HG02571 (cell line): ENCODE results near the gene EXOC3.
"Not testable (repeated sequence)": the region's sequence is repeated elsewhere in the genome, so short reads cannot be mapped to it uniquely, and the experiment has no call there.

Experiments used
- ATAC-seq: cut with Tn5 transposase; IDR thresholded peaks from one replicate; pipeline ENCODE4 v1.9.1; 2021; ENCODE audit warnings: mild to moderate bottlenecking, moderate library complexity; ENCODE audit not compliant: unreplicated experiment

EXOC3 gene

GRCh38 chr5:497871-498509, 55.0 kb downstream of the EXOC3 start:
- ATAC-seq: no peak

GRCh38 chr5:499233-500209, 56.5 kb downstream of the EXOC3 start:
- ATAC-seq: no peak

- ATAC-seq: no peak
These were observed 57.5 kb downstream of the EXOC3 start for GRCh38 chr5:500491-500890.

- no peak for ATAC-seq
These were observed 58.3 kb downstream of the EXOC3 start for GRCh38 chr5:501105-501830.

- no peak for ATAC-seq
These were observed 58.8 kb downstream of the EXOC3 start for GRCh38 chr5:501831-502184.

GRCh38 chr5:502325-503079, 59.5 kb downstream of the EXOC3 start:
- ATAC-seq: no peak

- no peak for ATAC-seq
These were observed 61.6 kb downstream of the EXOC3 start for GRCh38 chr5:504326-505154.

- ATAC-seq: no peak
These were observed 63.1 kb downstream of the EXOC3 start for GRCh38 chr5:505951-506525.

- ATAC-seq: not testable (repeated sequence)
These were observed 65.1 kb downstream of the EXOC3 start for GRCh38 chr5:507986-508575.

DNA sequence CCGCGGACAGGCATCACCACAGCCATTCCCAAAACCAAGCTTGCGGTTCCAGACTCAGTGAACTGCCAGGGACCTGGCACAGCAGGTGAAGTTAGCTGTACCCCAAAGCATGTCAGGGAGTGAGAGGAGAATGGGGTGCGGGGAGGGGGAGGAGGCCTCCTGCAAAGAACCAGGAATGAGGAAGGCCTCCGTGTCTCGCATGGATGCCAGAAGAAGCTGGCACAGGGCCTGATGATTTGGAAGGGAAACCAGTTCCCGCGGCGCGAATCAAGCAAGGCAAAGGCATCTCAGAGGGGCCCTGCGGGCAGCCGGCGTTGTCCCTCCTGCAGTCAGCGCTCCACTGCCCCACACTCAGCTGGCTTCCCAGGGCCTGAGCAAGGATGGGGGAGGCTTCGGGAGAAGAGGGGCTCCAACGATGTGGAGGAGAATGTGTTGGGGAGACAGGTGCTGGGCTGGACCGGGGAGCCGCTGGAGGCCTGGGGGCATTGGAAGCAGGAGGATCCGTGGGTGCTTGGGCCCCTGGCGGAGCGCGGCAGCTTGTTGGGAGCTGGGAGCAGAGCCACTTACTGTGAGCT, 66.7 kb downstream of the EXOC3 start:
- no peak for ATAC-seq

DNA sequence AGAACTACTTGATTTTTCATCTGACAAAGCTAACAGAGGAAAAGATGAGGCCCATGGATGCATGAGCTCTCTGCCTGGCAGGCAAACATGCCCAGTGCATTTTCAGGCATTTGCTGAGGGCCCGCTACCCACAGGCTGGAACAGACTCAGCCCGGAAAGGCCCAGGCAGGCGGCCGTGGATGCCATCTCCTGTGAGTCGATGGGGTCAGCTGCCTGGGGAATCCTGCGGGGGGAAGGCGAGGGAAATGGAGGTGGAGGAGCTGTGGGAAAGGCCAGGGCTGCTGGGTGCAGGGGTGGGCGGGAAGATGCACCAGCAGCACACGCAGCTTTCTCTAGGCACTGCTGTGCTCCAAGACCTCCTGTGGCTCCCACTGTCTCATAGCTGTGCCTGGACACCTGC, 67.5 kb downstream of the EXOC3 start:
- ATAC-seq: no peak

DNA sequence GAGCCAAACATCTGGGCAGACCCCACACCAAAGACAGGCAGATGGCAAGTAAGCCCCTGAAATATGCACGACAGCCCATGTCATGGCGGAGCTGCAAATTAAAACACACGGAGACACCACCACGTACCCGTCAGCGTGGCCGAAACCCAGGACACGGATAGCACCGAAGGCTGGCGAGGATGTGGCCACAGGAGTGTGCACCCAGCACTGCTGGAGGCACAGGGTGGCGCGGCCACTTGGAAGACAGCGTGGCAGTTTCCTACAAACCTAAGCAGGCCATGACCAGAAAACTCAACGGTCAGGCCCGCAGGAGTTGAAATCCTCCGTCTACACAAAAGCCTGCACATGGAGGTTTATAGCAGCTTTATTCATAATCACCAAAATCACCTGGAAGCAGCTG, 68.5 kb downstream of the EXOC3 start:
- no peak for ATAC-seq

DNA sequence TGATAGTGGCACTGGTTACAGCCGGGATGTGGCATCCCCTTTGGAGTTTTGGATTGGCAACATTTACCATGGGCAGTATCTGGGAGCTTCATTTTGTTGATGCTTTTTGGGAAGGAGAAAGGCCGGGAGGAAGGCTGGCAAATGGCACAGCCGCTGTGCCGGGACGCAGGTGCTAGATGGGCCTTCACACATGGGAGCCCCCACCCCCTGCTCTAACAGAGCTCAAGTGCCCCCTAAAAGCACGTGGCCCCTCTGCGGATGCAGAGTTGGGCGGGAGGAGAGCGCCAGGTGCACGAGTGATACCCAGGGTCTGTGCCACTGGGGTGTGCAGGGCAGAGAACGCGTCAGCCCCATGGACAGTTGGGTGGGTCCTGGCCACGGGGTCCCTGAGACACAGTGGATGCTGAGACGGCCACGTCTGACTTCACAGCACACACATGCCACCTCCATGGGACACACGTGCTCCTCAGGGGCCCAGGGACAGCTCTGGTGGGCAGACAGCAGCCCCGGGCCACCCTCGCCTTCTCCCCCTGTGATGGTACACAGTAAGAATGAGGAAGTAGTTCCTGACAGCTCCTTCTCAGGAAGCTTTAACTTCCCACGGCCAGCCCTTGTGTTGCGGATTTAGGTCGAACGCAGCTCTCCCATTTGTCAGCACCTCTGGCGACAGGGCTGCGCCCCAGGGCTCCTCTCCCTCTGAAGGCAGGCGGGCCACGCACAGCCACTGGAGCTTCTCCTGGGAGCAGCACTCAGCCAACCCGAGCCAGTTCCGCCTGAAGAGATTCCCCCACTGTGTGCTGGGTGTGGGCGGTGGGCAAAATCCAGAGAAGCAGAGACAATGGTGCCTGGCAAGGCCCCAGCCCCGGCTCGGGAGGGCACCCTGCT, 70.5 kb downstream of the EXOC3 start:
- no peak for ATAC-seq

DNA sequence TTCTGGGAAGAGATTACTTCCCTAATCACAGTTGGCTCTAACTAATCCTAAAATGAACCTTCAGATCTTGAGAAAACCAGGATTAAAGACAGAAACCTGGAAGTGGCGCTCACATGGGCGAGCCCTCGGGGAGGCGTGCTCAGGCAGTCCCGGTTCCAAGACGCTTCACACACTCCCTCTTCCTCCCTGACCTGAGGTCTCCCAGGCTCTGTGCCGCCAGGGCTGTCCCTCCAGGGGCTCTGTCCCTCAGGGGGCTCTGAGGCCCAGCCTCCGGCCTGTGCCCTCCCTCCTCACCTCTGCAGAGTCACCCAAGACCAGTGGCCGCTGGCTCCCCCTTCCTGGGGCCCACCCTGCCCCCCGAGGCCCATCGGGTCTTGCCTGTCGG, 71.1 kb downstream of the EXOC3 start:
- no peak for ATAC-seq

- no peak for ATAC-seq
These were observed 71.7 kb downstream of the EXOC3 start for GRCh38 chr5:514673-515072.

DNA sequence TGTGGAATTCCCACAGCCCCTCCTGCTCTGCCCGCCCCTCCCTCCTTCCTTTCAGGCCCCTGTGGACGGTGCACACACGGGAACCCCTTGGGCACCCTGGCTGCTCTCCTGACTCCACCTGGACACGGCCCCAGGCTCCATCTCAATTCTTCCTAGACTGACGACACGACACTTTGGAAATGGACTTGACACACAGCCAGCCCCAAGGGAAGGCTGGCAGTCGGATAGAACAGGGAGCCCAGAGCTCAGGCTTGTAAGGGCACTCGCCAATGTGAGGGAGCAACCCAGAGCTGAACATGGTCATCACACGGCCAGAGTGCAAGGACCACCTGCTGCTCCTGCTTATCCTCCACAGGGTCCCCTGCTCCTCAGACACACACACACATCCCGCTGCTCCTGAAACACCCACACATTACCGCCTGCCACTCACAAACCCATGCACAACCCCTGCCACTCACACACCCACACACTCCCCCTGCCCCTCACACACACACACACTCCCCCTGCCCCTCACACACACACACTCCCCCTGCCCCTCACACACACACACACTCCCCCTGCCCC, 72.4 kb downstream of the EXOC3 start:
- no peak for ATAC-seq

DNA sequence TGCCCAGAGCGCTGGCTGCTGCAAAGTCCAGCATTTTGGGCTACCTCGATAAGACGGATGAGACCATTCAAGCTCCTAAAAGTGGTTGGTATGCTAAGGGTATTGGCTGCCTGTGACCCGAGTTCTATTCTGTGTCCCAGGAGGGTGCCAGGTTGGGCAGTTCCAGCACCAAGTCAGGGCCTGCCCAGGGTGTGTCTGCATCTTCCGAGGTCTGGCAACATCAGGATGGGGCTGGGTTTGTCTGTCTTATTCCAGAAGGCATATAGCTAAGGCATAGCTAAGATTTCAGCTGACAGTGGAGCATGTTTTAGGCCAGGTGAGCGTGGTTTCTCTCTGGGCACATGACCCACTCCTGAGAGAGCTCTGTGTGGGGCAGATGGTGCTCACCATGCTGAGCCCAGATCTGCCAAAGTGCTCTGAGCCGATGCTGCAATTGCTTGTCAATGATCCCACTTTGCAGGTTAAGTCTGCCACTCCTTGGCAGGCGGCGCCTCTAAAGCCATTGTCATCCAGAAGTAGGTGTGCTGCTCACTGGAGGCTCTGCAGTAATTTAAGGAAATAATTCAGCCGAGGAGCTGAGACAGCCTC, 73.5 kb downstream of the EXOC3 start:
- ATAC-seq: no peak
